Activated gamma-delta T cell (primary cell): ENCODE measurements around the gene BBS9.

ENCODE experiments used
- DNase-seq: peaks from one replicate; lab custom pipeline; 2025; lab: John Stamatoyannopoulos, UW

The BBS9 gene

DNA sequence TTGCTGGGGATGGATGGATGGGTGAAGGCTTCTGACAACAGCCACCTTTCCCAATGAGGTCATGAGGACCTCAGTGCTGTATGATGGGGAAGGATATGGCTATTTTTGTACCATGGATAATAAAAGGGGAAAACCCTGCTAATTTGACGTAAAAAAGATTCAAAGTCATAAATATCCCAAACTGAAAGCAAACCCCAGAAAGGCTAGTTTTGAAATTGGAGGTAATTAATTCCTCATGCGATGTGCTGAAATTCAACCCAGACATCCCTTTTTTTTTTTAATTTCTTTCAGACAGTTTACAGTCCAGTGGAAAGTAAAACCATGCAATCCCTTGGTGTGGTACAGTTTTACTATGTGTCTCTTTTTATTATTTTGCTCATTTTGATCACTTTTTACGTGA is 521.5 kb downstream of the BBS9 start:
- no peak for DNase-seq

- no peak for DNase-seq
Measured at GRCh38 chr7:33651998-33652515, 522.7 kb downstream of the BBS9 start.

- no peak for DNase-seq
Measured at GRCh38 chr7:33654676-33655075, 525.3 kb downstream of the BBS9 start.
